GM12865 (cell line): ENCODE results near the gene PLEKHG7.

Experiments used
- DNase-seq: peaks from one replicate; pipeline ENCODE4 v3.0.0; 2010; ENCODE audit warnings: low read depth
- H3K4me3 ChIP-seq: 2 replicates; pipeline ENCODE4 v1.5.1; 2011; ENCODE audit warnings: mild to moderate bottlenecking, low read depth, low read length, control low read depth
- TF ChIP-seq, protein P1 (sequence below): IDR thresholded peaks from 2 replicates; pipeline ENCODE4 v1.5.1; 2011; ENCODE audit warnings: low read length, control low read depth, low read depth, inconsistent platforms; ENCODE audit not compliant: insufficient read depth; ENCODE audit errors: missing control alignments

Gene PLEKHG7

DNA sequence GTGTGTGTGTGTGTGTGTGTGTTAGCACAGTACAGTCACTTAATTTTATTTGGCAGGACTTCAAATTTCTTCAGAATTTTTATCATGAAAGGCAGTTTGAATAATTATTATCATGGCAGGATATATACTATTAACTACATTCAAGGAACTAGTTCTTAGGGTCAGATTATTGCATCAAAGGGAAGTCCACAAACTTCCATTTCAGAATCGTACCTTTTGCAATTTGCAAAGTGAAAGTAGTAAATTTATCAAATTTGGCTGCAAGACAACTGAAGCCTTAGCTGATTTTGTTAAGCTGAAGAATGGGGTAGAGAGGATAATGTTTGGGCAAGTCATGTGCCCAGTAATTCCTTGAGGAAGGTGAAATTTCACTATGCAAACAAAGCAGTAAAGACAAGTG, 68.2 kb downstream of the PLEKHG7 start:
- TF ChIP-seq, protein P1, sequence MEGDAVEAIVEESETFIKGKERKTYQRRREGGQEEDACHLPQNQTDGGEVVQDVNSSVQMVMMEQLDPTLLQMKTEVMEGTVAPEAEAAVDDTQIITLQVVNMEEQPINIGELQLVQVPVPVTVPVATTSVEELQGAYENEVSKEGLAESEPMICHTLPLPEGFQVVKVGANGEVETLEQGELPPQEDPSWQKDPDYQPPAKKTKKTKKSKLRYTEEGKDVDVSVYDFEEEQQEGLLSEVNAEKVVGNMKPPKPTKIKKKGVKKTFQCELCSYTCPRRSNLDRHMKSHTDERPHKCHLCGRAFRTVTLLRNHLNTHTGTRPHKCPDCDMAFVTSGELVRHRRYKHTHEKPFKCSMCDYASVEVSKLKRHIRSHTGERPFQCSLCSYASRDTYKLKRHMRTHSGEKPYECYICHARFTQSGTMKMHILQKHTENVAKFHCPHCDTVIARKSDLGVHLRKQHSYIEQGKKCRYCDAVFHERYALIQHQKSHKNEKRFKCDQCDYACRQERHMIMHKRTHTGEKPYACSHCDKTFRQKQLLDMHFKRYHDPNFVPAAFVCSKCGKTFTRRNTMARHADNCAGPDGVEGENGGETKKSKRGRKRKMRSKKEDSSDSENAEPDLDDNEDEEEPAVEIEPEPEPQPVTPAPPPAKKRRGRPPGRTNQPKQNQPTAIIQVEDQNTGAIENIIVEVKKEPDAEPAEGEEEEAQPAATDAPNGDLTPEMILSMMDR = no peak
- no peak for DNase-seq
- no peak overlapping the region for H3K4me3 ChIP-seq

DNA sequence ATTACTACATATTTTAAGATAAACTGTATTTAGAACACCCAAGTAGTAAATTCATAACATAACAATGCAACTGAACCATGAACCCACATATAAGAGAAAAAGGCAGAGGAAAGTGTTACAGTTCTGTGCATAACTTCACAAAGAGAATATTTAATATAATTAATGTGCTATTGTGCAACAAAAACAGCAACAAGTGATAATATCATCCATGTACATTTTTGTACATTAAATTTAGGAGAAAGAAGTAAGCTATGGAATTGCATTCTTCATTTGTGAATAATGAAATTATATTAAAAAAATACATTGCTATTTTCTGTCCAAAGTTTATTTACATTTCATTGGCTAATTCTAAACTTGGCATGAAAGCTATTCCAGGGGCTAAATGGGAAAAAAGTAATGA, 72.6 kb downstream of the PLEKHG7 start:
- no peak overlapping the region for H3K4me3 ChIP-seq
- DNase-seq = no peak
- TF ChIP-seq, protein P1 = no peak

DNA sequence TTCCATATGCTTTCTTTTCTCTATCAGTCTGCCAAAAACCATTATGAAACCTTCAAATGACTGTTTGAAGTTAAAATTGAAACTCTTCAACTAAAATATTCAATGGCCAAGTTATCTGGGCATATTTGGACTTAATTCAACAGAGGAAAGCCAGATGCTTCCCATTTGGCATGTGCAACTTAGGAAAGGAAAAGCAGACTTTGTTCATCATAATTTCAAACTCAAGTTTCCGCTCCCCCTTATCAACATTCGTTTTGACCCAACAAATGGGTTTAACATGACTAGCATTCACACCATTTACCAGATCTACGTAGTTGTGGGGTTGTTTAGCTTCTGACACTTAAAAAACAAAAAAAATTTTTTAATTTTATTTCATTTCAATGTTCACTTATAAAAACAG, 75.7 kb downstream of the PLEKHG7 start:
- no peak for DNase-seq
- TF ChIP-seq, protein P1 = no peak
- H3K4me3 ChIP-seq = no peak overlapping the region

DNA sequence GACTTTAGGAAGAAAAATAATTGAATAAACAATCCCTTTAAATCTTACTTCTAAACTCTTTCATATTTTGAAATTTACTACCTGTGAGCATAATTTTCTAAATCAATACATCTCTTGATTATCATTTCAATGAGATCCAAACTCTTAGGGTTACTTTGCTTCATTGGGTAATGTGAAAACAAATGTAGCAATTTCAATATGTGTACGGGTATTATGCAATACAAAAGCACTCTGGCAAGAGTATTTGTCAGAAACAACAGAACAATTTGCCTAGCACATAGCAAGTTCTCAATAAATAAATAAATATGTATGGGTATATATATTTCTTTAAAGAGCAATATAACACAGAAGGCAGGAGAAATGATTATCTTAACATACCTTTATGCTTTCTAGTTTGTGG, 77.1 kb downstream of the PLEKHG7 start:
- H3K4me3 ChIP-seq = no peak overlapping the region
- TF ChIP-seq, protein P1 = no peak
- DNase-seq = no peak

DNA sequence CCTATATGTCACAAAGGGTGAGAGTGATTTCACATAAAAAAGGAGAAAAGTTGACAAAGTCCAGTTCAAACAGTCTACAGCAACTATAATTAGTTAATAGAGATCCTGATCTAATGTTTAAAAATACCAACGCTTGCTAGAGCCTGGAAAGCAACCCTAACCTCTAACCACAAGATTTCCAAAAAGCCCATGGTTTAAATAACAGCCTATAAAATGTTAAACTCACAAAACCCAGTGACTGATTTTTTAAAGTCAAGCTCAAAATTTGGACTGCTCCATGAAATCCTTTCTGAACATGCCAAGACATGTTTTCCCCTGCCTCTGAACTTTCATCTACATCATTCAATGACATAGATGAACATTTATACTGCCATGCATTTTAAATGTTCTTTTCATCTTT, 81.6 kb downstream of the PLEKHG7 start:
- TF ChIP-seq, protein P1 = no peak
- no peak overlapping the region for H3K4me3 ChIP-seq
- DNase-seq = no peak

DNA sequence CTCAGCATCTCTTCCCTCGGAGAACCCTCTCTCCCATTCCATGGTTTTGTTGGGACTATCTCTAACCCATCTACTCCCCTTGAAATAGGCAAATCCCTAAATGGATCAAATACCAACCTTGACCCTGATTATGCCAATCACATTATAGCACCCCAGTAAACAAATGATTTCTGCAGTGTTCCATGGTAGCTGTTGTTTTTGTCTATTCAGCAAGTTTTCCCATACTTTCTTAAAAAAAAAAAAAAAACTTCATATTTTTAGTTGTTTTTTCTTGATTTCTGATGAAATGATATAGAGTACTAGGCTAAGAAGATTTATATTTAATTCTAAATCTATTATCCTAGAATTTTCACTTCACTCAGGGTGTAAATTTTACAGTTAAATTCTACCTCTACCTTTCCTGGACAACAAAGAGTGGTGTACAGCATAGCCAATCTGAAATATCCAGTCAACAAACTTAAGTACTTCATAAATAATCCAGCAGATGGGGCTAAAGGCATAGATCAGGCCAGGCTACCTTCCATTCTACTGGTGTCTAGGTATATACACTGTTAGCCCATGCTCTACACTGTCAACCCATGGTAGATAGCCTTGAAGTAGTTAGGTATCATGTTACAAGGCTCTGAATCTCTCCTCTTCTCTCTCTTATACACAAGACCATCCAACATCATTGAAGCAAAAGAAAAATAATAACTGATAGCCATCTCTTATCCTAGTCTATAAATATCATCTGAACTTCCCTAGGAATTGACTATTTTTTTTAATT, 82.2 kb downstream of the PLEKHG7 start:
- H3K4me3 ChIP-seq = no peak overlapping the region
- TF ChIP-seq, protein P1 = peak; percentile 49
- peak; percentile 84 for DNase-seq

DNA sequence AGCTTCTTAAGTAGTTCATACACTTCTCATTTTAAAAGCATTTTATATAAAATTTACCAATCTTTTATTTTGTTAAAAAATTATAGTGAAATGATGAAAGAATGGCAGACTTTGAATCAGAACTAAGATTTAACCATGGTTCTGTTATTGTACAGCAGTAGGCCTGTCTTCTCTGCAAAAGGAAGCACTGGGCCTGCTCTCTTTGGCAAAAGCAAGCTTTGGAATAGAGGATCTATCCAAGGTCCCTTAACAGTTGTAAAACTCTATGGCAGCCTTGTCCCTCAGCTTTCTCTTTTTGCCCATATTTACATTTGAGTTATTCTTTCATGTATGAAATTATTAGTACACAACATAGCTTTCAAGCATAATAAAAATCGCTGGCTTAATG, 82.8 kb downstream of the PLEKHG7 start:
- H3K4me3 ChIP-seq = no peak overlapping the region
- TF ChIP-seq, protein P1 = no peak
- DNase-seq = no peak
